ENCODE measurements around the gene CLEC5A. TPM values are rescaled to one million over a fixed set of nuclear protein-coding genes. Genes with fewer than 3 reads are reported as not detected.
A peak's percentile ranks its signal among the peaks of the same experiment; 100 is the strongest.

Gene CLEC5A
- total RNA-seq, 2 experiments from 2014 or later = not detected

GRCh38 chr7:141975806-141976523 is 29.2 kb upstream of the CLEC5A start:
- H3K4me3 Mint-ChIP-seq = peak overlapping the region; percentile 70
- H3K9me3 Mint-ChIP-seq = no peaks in the 10 kb centered on the region
- ChIA-PET CTCF (interaction anchor here (0.6 to 2.6 kb wide), 24 partner anchors 9 to 363 kb away, joined by 3 to 40 read pairs (median 4); partner anchors contain the start of gene SSBP1), POLR2A (interaction anchor here (1.1 kb wide), 1 partner anchor 10 kb away, joined by 4 read pairs; no protein-coding TSS in a partner anchor)
- no peak overlapping the region for H3K27ac Mint-ChIP-seq
- intact Hi-C loops (cut with micrococcal nuclease) = loop anchor here (1.0 to 10.0 kb wide), 5 partner anchors 213 to 1029 kb away; no protein-coding TSS in a partner anchor
- no peaks in the 10 kb centered on the region for H3K36me3 Mint-ChIP-seq
- no peaks in the 10 kb centered on the region for H3K27me3 Mint-ChIP-seq
- H3K4me1 Mint-ChIP-seq (ENCODE audit: low read depth) = peaks cover 5% of the 10 kb centered on the region
- peak; percentile 80 for DNase-seq

- no peaks in the 10 kb centered on the region for H3K27me3 Mint-ChIP-seq
- ChIA-PET CTCF (interaction anchor here (0.9 to 2.6 kb wide), 7 partner anchors 8 to 1028 kb away, joined by 3 to 40 read pairs (median 5); no protein-coding TSS in a partner anchor), POLR2A (no interaction called here)
- H3K27ac Mint-ChIP-seq = no peak overlapping the region
- H3K9me3 Mint-ChIP-seq = no peaks in the 10 kb centered on the region
- peaks cover 5% of the 10 kb centered on the region for H3K4me1 Mint-ChIP-seq (ENCODE audit: low read depth)
- peak; percentile 15 for DNase-seq
- no peak overlapping the region for H3K4me3 Mint-ChIP-seq
- intact Hi-C loops (cut with micrococcal nuclease) = loop anchor here (10.0 kb wide), 3 partner anchors 320 to 1030 kb away; no protein-coding TSS in a partner anchor
- no peaks in the 10 kb centered on the region for H3K36me3 Mint-ChIP-seq
Observed at GRCh38 chr7:141974831-141975230, 28.1 kb upstream of the CLEC5A start.

GRCh38 chr7:141973673-141974072 is 26.9 kb upstream of the CLEC5A start, which contains the start of gene TAS2R38:
Gene TAS2R38 (minus strand): TSS chr7:141973773. CDS start chr7:141973689, 84 bp downstream.
- POLR2A ChIA-PET = no interaction called here
- no peak within 1 kb of the TSS for H3K4me3 Mint-ChIP-seq

GRCh38 chr7:141960687-141961422 is 14.1 kb upstream of the CLEC5A start:
- no peaks in the 10 kb centered on the region for H3K9me3 Mint-ChIP-seq
- H3K36me3 Mint-ChIP-seq = no peaks in the 10 kb centered on the region
- H3K4me1 Mint-ChIP-seq (ENCODE audit: low read depth) = no peaks in the 10 kb centered on the region
- intact Hi-C loops (cut with micrococcal nuclease) = no loop called here
- H3K27ac Mint-ChIP-seq = no peak overlapping the region
- ChIA-PET CTCF (no interaction called here), POLR2A (no interaction called here)
- no peak for DNase-seq
- no peak overlapping the region for H3K4me3 Mint-ChIP-seq
- H3K27me3 Mint-ChIP-seq = no peaks in the 10 kb centered on the region

More at GRCh38 chr7:141973673-141974072, 26.9 kb upstream of the CLEC5A start, which contains the start of gene TAS2R38:
- Mint-ChIP-seq H3K27me3 (no peaks in the 10 kb centered on the region), H3K36me3 (no peaks in the 10 kb centered on the region), H3K9me3 (no peaks in the 10 kb centered on the region), H3K4me1 (ENCODE audit: low read depth) (peaks cover 5% of the 10 kb centered on the region), H3K27ac (no peak within 1 kb of the TSS)
- no peak for DNase-seq
- CTCF ChIA-PET = no interaction called here
- intact Hi-C loops (cut with micrococcal nuclease) = loop anchor here (10.0 kb wide), 3 partner anchors 319 to 1031 kb away; no protein-coding TSS in a partner anchor

GRCh38 chr7:141956084-141956483 is 9.3 kb upstream of the CLEC5A start:
- Mint-ChIP-seq H3K4me3 (no peak overlapping the region), H3K9me3 (no peaks in the 10 kb centered on the region), H3K27ac (no peak overlapping the region), H3K36me3 (no peaks in the 10 kb centered on the region), H3K27me3 (no peaks in the 10 kb centered on the region), H3K4me1 (ENCODE audit: low read depth) (no peaks in the 10 kb centered on the region)
- ChIA-PET POLR2A (no interaction called here), CTCF (interaction anchor here (2.3 kb wide), 1 partner anchor 19 kb away, joined by 6 read pairs; no protein-coding TSS in a partner anchor)
- intact Hi-C loops (cut with micrococcal nuclease) = no loop called here
- no peak for DNase-seq

GRCh38 chr7:141954334-141954733 is 7.6 kb upstream of the CLEC5A start:
- CTCF ChIA-PET = no interaction called here
- H3K36me3 Mint-ChIP-seq = no peaks in the 10 kb centered on the region
- POLR2A ChIA-PET = no interaction called here

GRCh38 chr7:141952461-141952860 is 5.7 kb upstream of the CLEC5A start:
- CTCF ChIA-PET = no interaction called here
- no peak for DNase-seq
- no peaks in the 10 kb centered on the region for H3K4me1 Mint-ChIP-seq (ENCODE audit: low read depth)
- H3K36me3 Mint-ChIP-seq = no peaks in the 10 kb centered on the region
- POLR2A ChIA-PET = no interaction called here
- H3K4me3 Mint-ChIP-seq = no peak overlapping the region
- no peak overlapping the region for H3K27ac Mint-ChIP-seq
- H3K27me3 Mint-ChIP-seq = no peaks in the 10 kb centered on the region
- intact Hi-C loops (cut with micrococcal nuclease) = no loop called here
- no peaks in the 10 kb centered on the region for H3K9me3 Mint-ChIP-seq

More at GRCh38 chr7:141954334-141954733, 7.6 kb upstream of the CLEC5A start:
- no peaks in the 10 kb centered on the region for H3K9me3 Mint-ChIP-seq
- intact Hi-C loops (cut with micrococcal nuclease) = no loop called here
- no peak overlapping the region for H3K27ac Mint-ChIP-seq
- DNase-seq = no peak
- no peak overlapping the region for H3K4me3 Mint-ChIP-seq
- H3K4me1 Mint-ChIP-seq (ENCODE audit: low read depth) = no peaks in the 10 kb centered on the region
- H3K27me3 Mint-ChIP-seq = no peaks in the 10 kb centered on the region

- H3K4me1 Mint-ChIP-seq (ENCODE audit: low read depth) = no peaks in the 10 kb centered on the region
- peaks cover 1% of the 10 kb centered on the region for H3K27me3 Mint-ChIP-seq
- no peaks in the 10 kb centered on the region for H3K36me3 Mint-ChIP-seq
- no peak for DNase-seq
- H3K27ac Mint-ChIP-seq = no peak overlapping the region
- intact Hi-C loops (cut with micrococcal nuclease) = no loop called here
- POLR2A ChIA-PET = no interaction called here
- CTCF ChIA-PET = no interaction called here
- H3K4me3 Mint-ChIP-seq = no peak overlapping the region
- no peaks in the 10 kb centered on the region for H3K9me3 Mint-ChIP-seq
Observed at GRCh38 chr7:141950806-141951205, 4.0 kb upstream of the CLEC5A start.

- Mint-ChIP-seq H3K9me3 (no peaks in the 10 kb centered on the region), H3K4me3 (no peak overlapping the region), H3K4me1 (ENCODE audit: low read depth) (no peaks in the 10 kb centered on the region), H3K36me3 (no peaks in the 10 kb centered on the region), H3K27me3 (peaks cover 1% of the 10 kb centered on the region), H3K27ac (no peak overlapping the region)
- no peak for DNase-seq
- CTCF ChIA-PET = no interaction called here
- intact Hi-C loops (cut with micrococcal nuclease) = no loop called here
- POLR2A ChIA-PET = no interaction called here
Observed at GRCh38 chr7:141949911-141950310, 3.1 kb upstream of the CLEC5A start.

- POLR2A ChIA-PET = no interaction called here
- no peak for DNase-seq
- Mint-ChIP-seq H3K36me3 (no peaks in the 10 kb centered on the region), H3K27me3 (peaks cover 1% of the 10 kb centered on the region), H3K9me3 (no peaks in the 10 kb centered on the region), H3K4me1 (ENCODE audit: low read depth) (no peaks in the 10 kb centered on the region), H3K27ac (no peak overlapping the region), H3K4me3 (no peak overlapping the region)
- intact Hi-C loops (cut with micrococcal nuclease) = no loop called here
- CTCF ChIA-PET = no interaction called here
Observed at GRCh38 chr7:141949451-141949850, 2.7 kb upstream of the CLEC5A start.

GRCh38 chr7:141949021-141949420 is 2.2 kb upstream of the CLEC5A start:
- peaks cover 1% of the 10 kb centered on the region for H3K27me3 Mint-ChIP-seq
- H3K27ac Mint-ChIP-seq = no peak overlapping the region
- POLR2A ChIA-PET = no interaction called here
- no peaks in the 10 kb centered on the region for H3K36me3 Mint-ChIP-seq
- CTCF ChIA-PET = no interaction called here
- H3K4me1 Mint-ChIP-seq (ENCODE audit: low read depth) = no peaks in the 10 kb centered on the region
- no peak overlapping the region for H3K4me3 Mint-ChIP-seq
- intact Hi-C loops (cut with micrococcal nuclease) = no loop called here
- DNase-seq = no peak
- no peaks in the 10 kb centered on the region for H3K9me3 Mint-ChIP-seq

- intact Hi-C loops (cut with micrococcal nuclease) = no loop called here
- Mint-ChIP-seq H3K4me1 (ENCODE audit: low read depth) (no peaks in the 10 kb centered on the region), H3K36me3 (no peaks in the 10 kb centered on the region), H3K27me3 (peaks cover 1% of the 10 kb centered on the region), H3K9me3 (peaks cover 15% of the 10 kb centered on the region), H3K4me3 (no peak overlapping the region), H3K27ac (no peak overlapping the region)
- ChIA-PET POLR2A (interaction anchor here (0.6 kb wide), 1 partner anchor 61 kb away, joined by 3 read pairs; no protein-coding TSS in a partner anchor), CTCF (interaction anchor here (0.6 kb wide), 1 partner anchor 31 kb away, joined by 5 read pairs; no protein-coding TSS in a partner anchor)
- no peak for DNase-seq
Observed at GRCh38 chr7:141945356-141945755, 1.4 kb downstream of the CLEC5A start.

All from activated CD4-positive, alpha-beta memory T cell treated with anti-CD3 and anti-CD28 coated beads for 36 hours (primary cell).